ENCODE data around the gene WDFY4.

Gene WDFY4

GRCh38 chr10:48890888-48891850 is 206.5 kb downstream of the WDFY4 start:
- H3K4me1 ChIP-seq: no peaks in the 10 kb centered on the region
- no peaks in the 10 kb centered on the region for H3K27me3 ChIP-seq
- H3K4me3 ChIP-seq (ENCODE audit: low read depth, low read length): no peak overlapping the region
- TF ChIP-seq CTCF (IDR thresholded peaks at IDR 0.05; ENCODE audit: low read depth, low read length): no peak
- DNase-seq: no peak
- H3K9me3 ChIP-seq: no peaks in the 10 kb centered on the region
- H3K36me3 ChIP-seq: no peaks in the 10 kb centered on the region

- Histone ChIP-seq H3K9me3 (no peaks in the 10 kb centered on the region), H3K4me1 (no peaks in the 10 kb centered on the region), H3K27me3 (no peaks in the 10 kb centered on the region), H3K36me3 (no peaks in the 10 kb centered on the region), H3K4me3 (ENCODE audit: low read depth, low read length) (no peak overlapping the region)
- DNase-seq: no peak
- TF ChIP-seq CTCF (IDR thresholded peaks at IDR 0.05; ENCODE audit: low read depth, low read length): no peak
These were observed 210.5 kb downstream of the WDFY4 start for GRCh38 chr10:48894911-48895802.

- no peaks in the 10 kb centered on the region for H3K9me3 ChIP-seq
- no peaks in the 10 kb centered on the region for H3K36me3 ChIP-seq
- TF ChIP-seq CTCF (IDR thresholded peaks at IDR 0.05; ENCODE audit: low read depth, low read length): no peak
- H3K4me3 ChIP-seq (ENCODE audit: low read depth, low read length): no peak overlapping the region
- DNase-seq: no peak
- no peaks in the 10 kb centered on the region for H3K4me1 ChIP-seq
- H3K27me3 ChIP-seq: no peaks in the 10 kb centered on the region
These were observed 211.1 kb downstream of the WDFY4 start for GRCh38 chr10:48895803-48896195.

GRCh38 chr10:48896756-48897440 is 212.2 kb downstream of the WDFY4 start:
- no peak for DNase-seq
- Histone ChIP-seq H3K36me3 (no peaks in the 10 kb centered on the region), H3K4me1 (no peaks in the 10 kb centered on the region), H3K4me3 (ENCODE audit: low read depth, low read length) (no peak overlapping the region), H3K27me3 (no peaks in the 10 kb centered on the region), H3K9me3 (no peaks in the 10 kb centered on the region)
- TF ChIP-seq CTCF (IDR thresholded peaks at IDR 0.05; ENCODE audit: low read depth, low read length): no peak

- H3K4me1 ChIP-seq: no peaks in the 10 kb centered on the region
- H3K4me3 ChIP-seq (ENCODE audit: low read depth, low read length): no peak overlapping the region
- no peak for TF ChIP-seq CTCF (IDR thresholded peaks at IDR 0.05; ENCODE audit: low read depth, low read length)
- H3K27me3 ChIP-seq: no peaks in the 10 kb centered on the region
- H3K9me3 ChIP-seq: no peaks in the 10 kb centered on the region
- H3K36me3 ChIP-seq: no peaks in the 10 kb centered on the region
- DNase-seq: no peak
These were observed 212.7 kb downstream of the WDFY4 start for GRCh38 chr10:48897441-48897790.
